ENCODE measurements around the gene PACS1.

DNA sequence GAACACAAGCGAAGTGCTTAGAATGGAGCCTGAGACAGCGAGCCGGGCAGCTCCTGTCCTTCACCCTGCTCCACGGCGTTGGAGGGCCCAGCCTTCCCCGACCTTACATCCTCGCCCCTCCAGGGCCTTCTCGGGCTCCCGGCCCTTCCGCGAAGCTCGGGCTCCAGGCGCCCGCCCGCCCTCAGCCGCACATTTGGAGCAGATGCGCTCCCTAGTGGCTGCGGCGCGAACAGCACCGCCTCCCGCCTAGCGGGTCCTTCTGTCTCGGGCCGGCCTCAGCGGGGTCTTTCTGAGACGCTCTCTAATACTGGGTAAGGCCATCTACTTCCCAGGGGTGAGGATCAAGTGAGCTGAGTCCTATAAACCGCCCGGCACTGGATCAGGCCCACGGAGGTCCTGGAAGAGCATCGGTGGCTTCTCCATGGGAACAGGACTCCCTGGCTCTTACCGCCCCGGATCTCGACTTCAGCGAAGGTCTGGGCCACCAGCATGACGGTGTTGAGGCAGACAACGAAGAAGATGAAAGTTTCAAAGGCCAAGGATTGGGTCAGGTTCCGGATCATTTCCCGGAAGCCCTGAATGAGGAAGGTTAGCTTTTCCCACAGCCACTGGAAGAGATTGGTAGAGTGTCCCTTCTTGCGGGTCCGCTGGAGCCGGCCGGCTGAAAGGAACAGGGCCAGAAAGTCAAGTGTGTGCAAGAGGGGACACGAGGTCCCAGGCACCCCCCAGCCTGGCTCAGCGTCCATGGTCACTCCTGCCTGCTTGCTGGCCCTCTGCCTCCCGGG is 47.5 kb upstream of the PACS1 start:
- TF ChIP-seq EZH2 (IDR thresholded peaks at IDR 0.05; ENCODE audit: borderline replicate concordance, low read length) = no peak
- TF ChIP-seq, protein P1, sequence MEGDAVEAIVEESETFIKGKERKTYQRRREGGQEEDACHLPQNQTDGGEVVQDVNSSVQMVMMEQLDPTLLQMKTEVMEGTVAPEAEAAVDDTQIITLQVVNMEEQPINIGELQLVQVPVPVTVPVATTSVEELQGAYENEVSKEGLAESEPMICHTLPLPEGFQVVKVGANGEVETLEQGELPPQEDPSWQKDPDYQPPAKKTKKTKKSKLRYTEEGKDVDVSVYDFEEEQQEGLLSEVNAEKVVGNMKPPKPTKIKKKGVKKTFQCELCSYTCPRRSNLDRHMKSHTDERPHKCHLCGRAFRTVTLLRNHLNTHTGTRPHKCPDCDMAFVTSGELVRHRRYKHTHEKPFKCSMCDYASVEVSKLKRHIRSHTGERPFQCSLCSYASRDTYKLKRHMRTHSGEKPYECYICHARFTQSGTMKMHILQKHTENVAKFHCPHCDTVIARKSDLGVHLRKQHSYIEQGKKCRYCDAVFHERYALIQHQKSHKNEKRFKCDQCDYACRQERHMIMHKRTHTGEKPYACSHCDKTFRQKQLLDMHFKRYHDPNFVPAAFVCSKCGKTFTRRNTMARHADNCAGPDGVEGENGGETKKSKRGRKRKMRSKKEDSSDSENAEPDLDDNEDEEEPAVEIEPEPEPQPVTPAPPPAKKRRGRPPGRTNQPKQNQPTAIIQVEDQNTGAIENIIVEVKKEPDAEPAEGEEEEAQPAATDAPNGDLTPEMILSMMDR (IDR thresholded peaks at IDR 0.05; ENCODE audit: low read length) = peak; percentile 90

Data from OCI-LY1 (cell line).